SH-SY5Y (cell line): ENCODE measurements around the gene PXYLP1.

Experiments used
- GATA2 ChIP-seq: IDR thresholded peaks from 2 replicates; pipeline ENCODE4 v1.6.1; 2011; ENCODE audit warnings: mild to moderate bottlenecking, low read depth, low read length
- GATA3 ChIP-seq: IDR thresholded peaks from 2 replicates; pipeline ENCODE4 v1.6.1; 2011; ENCODE audit warnings: low read depth, mild to moderate bottlenecking, low read length, moderate library complexity

- TF ChIP-seq GATA2: no peak
- no peak for TF ChIP-seq GATA3
Observed at GRCh38 chr3:141217389-141217788, 14.2 kb upstream of the PXYLP1 start.
